Epithelial cell of esophagus (primary cell): ENCODE measurements around the gene ARID5B.
A peak's percentile ranks its signal among the peaks of the same experiment; 100 is the strongest.

Experiments used
- DNase-seq: peaks from one replicate; pipeline ENCODE4 v3.0.0; 2010; ENCODE audit warnings: low read depth
- H3K4me3 ChIP-seq: 2 replicates; pipeline ENCODE4 v1.5.1; 2011; ENCODE audit warnings: mild to moderate bottlenecking, low read length, control low read depth
- CTCF ChIP-seq: IDR thresholded peaks from 2 replicates; pipeline ENCODE4 v1.5.1; 2011; ENCODE audit warnings: low read depth, mild to moderate bottlenecking, low read length, control low read depth, inconsistent platforms; ENCODE audit not compliant: insufficient read depth; ENCODE audit errors: missing control alignments

ARID5B gene

GRCh38 chr10:62088786-62089185, 187.3 kb downstream of the ARID5B start:
- no peak for DNase-seq
- H3K4me3 ChIP-seq = no peak overlapping the region
- no peak for TF ChIP-seq CTCF

GRCh38 chr10:62092301-62093030, 191.0 kb downstream of the ARID5B start:
- no peak for DNase-seq
- TF ChIP-seq CTCF = no peak
- H3K4me3 ChIP-seq = no peak overlapping the region

GRCh38 chr10:62093863-62094291, 192.4 kb downstream of the ARID5B start:
- TF ChIP-seq CTCF = no peak
- no peak overlapping the region for H3K4me3 ChIP-seq
- DNase-seq = no peak

GRCh38 chr10:62095181-62096122, 194.0 kb downstream of the ARID5B start:
- H3K4me3 ChIP-seq = no peak overlapping the region
- no peak for TF ChIP-seq CTCF
- DNase-seq = peak; percentile 46

- DNase-seq = no peak
- TF ChIP-seq CTCF = no peak
- H3K4me3 ChIP-seq = no peak overlapping the region
Measured at GRCh38 chr10:62096256-62096933, 194.9 kb downstream of the ARID5B start.

- H3K4me3 ChIP-seq = no peak overlapping the region
- peak; percentile 59 for DNase-seq
- TF ChIP-seq CTCF = no peak
Measured at GRCh38 chr10:62098278-62099121, 197.0 kb downstream of the ARID5B start.
